GM20431 (cell line): ENCODE measurements around the gene THTPA.

Source experiments
- in situ Hi-C: fragments of 300-500 bp; cut with MseI, MboI; formaldehyde crosslinking; loops from one replicate; pipeline ENCODE4 v1.15.0; 2020; ENCODE audit warnings: low sequenced_read_pairs; ENCODE audit not compliant: unreplicated experiment

The THTPA gene

DNA sequence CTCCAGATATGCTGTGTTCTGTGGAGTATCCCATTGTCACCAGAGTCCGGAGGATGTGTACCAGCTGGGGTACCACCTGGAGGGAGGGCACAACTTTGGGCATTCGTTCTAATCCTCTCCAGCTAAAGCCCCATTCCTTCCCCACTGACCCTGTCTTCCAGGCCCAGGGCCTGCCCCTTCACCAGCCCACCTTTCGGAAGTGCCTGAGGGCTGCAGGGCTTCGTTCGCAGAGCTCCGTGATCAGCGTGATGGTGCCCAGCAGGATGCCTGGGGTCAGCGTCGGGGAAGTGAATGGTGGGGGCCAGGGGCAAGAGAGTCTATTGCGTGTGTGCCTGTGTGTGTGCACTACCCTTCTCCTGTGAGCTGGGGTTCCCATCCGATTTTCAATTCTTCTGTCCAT is 9.6 kb downstream of the THTPA start:
- in situ Hi-C loops = loop anchor here (10.0 kb wide), 1 partner anchor 91 kb away; no protein-coding TSS in a partner anchor

DNA sequence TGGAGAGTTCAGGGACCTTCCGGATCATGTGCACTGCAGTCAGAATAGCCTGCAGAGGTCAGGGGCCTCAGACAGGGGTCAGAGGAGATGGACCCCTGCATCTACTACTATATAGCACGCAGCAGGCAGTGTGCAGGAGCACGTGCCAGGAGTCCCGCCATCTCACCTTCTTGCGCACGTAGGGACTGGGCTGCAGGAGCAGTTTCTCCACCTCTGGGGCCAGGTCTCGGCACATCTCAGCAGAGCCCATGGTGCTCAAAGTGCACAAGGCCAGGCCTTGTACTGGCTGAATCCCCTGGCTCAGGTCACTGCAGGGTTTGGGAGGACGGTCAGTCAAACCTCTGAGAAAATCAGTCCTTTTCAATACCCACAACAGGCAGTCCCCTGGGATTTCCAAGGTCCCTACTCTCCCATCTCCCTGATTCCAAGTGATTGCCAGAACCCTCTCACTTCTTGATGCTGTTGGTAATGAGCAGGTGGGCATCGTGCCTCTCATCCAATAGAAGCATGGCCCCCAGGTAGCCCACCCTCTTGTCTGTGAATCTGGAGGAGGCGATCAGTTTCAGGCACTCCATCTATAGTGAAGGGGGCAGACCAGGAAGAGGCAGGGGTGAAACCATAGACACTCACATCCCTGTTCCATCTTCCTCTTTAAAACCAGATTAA is 10.2 kb downstream of the THTPA start:
- in situ Hi-C loops = loop anchor here (10.0 kb wide), 1 partner anchor 91 kb away; no protein-coding TSS in a partner anchor

DNA sequence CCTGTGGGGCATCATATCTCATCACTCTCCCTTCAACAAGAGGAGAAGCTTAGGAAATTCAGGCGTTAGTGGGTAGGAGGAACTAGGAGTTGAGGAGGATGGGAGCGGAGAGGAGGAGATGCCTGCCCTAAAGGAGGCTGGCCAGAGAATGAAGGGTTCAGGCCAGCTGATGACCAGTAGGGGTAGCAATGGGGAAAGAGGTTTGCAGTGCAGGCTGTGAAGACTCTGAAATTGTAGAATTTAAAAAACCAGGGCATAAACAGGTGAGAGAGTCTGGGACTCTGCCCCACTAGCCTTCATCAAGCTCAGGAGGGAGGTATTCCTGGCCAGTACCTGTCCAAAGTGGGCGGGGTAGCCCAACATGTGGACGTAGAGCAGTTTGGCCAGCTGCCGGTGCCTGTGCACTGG is 10.7 kb downstream of the THTPA start:
- in situ Hi-C loops = loop anchor here (10.0 kb wide), 1 partner anchor 92 kb away; no protein-coding TSS in a partner anchor

DNA sequence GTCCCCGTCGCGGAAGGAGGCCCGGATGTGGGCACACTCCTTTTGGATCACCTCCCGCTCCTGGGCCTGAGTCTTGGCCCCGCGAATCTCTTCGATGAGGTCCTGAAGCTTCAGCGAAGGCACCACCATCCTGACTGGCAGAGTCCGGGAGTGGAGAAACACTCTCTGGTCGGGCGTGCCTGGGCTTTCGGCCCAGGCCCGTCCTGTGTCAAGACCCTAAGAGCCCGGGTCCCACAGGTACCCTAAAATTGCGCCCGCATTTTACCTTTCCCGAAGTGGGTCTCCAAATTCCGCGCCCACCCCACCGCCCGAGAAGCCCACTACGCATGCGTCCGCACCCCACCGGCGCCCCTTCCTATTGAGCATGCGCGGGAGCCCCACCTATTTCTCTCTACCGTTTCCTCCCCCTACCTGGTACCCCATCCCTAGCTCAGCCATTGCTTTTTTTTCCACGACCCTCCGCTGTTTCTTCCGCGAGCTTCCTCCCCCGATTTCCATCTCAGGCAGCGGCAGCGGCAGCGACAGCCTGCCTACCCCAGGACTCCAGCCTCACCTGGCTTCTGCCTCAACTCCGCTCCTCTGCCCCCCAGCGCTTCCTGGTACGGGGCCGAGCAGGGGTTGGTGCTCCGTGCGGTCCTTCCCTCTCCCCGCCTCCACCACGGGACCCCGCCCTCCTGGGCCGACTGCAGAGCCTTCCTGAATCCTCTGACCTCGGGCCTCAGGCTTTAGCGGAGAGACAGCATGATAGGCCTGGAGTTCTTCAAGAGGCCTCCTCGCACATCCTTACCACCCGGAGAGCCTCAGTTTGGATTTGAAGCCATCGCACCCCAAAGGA is 11.3 kb downstream of the THTPA start, which contains the start of gene AP1G2:
AP1G2 (minus strand) TSS at position 606 of the 835 bp plus-strand sequence; CDS start at position 129, 477 bp downstream.
- in situ Hi-C loops = loop anchor here (10.0 kb wide), 1 partner anchor 93 kb away; no protein-coding TSS in a partner anchor

DNA sequence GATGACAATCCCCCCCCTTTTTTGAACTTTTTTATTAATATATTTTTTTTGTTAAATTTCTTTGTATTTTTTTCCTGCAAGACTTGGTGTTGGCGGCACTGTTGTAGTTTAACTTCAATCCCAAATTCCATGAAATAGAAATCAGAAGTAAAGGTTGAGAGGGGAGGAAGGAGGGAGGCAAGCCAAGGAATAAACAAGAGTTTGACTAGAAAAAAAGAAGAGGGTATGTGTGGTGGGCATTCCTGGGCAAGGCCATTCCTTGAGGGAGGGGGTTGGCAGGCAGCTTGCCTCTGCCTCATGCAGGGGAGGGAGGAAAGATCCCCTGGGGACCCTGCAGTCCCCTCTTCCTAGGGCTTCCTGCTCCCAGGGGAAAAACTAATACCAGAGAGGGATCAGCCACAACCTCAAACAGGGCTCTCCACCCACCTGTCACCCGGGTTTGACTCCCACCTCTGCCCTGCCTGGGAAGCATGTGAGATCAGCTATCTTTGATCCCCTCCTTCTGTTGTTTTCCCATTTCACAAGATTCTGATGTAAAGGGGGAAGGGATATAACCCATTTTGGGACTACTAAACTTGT is 12.0 kb downstream of the THTPA start:
- in situ Hi-C loops = loop anchor here (10.0 kb wide), 1 partner anchor 93 kb away; no protein-coding TSS in a partner anchor

DNA sequence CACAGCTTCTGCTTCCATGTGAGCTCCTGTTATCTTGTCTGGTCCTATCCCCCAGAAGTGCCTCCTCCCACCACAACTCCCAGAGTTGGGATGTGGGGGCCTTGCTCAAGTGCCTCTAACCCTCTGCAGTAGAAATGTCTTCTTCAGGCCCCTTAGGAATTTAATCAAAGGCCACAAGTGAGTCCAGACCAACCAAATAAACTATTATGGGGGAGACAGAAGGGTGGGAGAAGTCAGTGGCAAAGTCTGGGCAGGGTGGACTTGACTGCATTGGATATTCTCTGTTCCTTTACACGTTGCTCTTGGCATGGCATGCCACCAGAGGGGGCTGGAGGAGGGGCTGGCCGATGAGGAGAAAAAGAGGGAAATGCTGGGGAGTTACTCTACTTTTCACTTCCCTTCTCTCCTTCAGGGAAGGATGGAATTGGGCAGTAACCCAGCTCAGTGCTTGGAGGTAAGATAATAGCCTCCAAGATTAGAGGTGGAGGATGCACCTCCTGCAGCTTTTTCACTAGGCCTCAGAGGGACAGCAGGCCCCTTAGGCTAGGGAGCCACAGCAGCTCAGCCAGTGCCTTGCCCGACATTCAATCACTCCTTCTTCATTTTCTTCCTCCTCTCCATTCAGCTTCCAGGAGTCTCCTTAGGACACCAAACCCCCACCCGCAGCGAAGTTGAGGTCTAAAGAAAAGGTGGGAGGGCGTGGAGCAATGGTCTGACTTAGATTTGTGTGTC is 12.7 kb downstream of the THTPA start:
- in situ Hi-C loops = loop anchor here (10.0 kb wide), 1 partner anchor 94 kb away; no protein-coding TSS in a partner anchor

DNA sequence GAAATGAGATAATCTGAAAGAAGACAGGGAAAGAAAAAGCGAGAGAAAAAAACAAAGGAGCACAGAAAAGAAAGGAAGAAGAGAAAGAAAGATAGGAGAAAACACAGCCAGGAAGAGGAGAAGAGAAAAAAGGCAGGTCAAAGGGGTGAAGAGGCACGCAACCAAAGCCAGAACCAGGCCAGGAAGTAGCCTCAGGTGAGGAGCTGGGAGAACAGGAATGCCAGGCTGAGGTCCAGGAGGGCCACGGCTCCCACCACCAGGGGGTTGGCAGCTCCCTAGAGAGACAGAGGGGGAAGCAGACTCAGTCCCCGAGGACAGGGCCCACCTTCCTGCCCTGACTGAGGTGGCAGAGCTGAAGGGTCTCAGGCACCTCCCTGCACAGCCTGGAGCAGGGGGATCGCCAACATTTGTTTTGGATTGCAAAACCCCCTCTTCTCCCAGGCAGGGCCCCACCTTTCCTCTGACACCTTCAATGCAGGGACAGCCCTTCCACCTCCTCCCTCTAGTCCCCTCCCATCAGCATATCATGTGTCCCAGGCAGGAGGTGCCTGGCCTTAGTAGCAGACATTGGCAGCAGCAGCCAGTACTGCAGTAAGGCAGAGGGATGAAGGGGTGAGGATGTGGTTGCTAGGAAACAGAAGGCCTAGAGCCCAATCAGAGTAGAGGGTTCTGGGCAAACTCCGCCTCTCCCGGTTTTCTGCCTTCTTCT is 13.5 kb downstream of the THTPA start:
- in situ Hi-C loops = loop anchor here (10.0 kb wide), 1 partner anchor 95 kb away; no protein-coding TSS in a partner anchor

DNA sequence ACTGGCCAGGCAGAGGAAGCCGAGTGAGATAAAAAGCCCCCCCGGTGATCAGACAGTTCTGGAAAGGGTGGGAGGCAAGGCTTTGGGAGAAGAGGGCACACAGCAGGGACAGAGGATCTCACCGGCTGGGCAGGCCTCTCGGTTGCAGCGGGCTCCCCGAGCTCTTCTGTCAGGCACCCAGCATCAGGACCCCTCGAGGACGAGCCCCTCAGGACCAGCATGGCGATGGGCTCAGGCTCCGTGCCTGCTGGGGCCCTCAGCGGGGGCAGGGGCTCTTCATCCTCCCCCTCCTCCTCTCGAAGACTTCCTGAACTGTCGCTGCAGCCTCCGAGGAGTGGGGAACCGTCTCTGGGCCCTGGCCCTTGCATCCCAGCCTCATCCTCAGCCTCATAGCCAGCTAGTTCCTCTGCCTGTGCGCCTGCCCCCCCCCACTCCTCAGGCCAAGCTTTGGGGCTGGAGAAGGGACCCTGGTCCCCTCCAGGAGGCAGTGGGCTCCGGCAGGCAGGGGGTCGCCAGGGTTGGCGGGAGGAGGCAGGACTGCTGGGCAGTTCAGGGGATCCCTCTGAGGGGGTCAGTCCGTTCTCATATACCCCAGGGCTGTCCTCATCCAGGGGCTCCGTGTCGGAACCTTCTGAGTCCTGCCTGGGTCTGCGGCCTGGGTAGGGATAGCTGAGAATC is 14.9 kb downstream of the THTPA start:
- in situ Hi-C loops = no loop called here

DNA sequence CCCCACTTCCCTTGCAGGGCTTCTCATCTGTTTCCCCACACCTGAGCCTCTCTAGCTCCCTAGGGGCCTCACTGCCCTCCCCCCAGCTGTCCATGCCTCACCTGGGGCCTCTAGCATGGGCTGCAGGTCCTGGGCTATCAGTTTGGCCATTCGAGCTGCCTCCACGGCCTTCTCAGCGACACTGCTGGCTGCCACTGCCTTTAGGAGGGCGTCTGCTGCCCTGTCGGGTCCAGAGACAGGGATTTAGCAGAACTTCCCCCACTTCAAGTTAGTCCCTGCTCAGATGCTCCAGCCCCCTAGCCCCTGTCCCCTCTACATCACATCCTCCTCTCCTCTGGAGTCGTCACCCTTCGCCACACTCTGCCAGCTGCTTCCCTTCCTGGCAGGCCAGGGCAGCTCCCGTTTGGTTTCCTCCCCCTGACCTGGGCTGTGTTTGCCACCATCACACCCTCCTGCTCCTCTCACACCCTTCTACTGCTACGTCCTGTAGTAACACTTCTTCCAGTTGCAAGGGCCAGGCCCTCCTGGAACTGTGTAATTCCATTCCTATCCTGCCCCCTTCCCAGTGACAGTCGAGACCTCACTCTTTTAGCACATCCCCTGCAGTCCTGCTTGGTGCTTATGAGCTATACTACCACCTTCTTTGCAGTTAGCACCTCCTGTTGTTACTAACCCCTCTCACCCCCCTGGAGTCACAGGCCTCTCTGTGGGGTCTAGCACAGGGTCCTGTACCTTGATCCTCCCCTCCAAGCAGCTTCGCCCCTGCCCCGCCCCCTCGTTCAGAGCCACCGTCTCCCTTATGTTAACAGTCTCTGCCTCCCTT is 15.8 kb downstream of the THTPA start:
- in situ Hi-C loops = no loop called here

DNA sequence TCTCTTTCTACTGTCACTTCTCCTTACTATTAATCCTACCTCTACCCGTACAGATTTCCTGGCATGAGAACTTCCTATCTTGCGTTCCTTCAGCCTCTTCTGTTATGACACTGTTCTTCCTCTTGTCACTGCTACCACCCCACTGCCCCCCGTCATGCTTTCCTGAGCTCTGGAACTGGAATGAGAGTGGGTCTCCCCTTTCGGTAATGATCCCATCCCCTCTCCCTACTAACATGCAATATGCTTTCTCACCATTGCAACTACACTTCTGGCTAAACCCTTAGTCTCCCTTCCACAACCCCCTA is 16.4 kb downstream of the THTPA start:
- in situ Hi-C loops = no loop called here

DNA sequence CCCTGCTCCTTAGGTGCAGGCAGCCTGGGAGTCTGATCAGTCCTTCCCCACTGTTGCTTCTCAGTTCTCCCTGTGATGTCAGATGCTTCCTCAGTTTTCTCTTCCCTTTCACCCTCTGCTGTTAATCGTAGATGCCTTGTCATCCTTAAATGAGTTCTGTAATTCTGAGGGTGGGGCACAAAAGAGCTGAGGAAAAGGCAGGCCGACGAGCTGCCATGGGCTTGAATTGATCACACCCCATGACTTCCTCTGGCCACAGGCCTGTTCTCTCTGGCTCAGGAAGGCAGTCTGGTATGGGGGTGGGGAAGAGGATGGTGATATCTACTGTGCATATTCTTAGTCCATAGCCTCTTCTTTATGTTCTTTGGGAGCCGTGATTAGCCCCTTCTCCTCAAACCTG is 16.8 kb downstream of the THTPA start:
- in situ Hi-C loops = no loop called here

DNA sequence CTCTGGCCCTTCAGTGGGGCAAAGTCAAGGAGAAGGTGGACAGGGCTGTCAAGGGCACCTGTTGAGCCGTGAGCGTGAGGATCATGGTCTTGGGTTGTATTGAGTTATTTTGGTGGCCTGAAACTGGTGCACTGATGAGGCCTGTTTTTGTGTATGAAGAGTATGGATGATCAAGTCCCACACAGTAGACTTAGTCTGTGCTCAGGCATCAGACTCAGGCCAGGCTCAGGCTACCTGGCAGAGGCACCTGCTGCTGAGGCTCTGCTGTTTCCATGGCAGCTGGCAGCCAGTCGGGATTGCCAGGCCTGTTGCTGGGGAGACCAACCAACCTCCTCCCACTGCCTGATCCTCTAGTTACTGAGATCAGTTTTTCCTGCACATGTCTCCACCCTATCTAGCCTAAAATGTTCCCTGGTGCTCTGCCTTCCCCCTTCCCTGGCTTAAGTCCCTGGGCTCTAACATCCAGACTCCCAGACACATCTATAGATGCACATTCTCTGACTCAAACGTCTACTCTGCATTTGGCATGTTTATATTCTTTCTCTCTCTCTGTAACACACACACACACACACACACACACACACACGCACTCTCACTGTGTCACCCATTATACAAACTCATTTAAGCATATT is 17.4 kb downstream of the THTPA start:
- in situ Hi-C loops = no loop called here

DNA sequence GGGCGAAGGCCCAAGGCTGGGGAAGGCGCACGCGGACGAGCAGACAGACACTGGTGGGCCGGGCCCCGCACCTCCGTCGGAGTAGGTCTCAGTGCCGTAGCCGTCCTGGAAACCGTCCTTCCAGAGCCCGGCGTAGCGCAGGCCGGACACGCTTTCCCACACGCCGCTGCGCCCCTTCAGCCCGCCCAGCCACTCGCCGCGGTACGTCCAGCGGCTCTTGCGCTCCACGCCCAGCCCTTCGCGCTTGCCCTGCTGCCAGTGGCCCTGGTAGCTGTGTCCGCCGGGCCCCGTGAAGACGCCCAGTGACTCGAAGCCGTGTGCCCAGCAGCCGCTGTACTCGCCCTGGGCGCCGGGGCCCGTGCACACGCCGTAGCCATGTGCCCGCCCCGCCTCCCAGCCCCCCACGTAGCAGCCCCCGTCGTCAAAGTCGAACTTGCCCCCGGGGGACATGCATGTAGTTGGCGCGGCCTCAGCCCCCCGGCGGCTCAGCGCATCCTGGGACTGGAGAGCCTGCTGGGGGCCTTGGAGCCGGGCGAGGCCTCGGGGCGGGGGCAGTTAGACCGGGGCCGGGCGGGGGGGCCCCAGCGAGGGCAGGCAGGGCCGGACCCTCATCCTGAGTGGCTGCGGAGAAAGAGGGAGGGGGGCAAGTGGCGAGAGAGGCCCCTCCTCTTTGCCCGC is 21.1 kb downstream of the THTPA start:
- in situ Hi-C loops = no loop called here

DNA sequence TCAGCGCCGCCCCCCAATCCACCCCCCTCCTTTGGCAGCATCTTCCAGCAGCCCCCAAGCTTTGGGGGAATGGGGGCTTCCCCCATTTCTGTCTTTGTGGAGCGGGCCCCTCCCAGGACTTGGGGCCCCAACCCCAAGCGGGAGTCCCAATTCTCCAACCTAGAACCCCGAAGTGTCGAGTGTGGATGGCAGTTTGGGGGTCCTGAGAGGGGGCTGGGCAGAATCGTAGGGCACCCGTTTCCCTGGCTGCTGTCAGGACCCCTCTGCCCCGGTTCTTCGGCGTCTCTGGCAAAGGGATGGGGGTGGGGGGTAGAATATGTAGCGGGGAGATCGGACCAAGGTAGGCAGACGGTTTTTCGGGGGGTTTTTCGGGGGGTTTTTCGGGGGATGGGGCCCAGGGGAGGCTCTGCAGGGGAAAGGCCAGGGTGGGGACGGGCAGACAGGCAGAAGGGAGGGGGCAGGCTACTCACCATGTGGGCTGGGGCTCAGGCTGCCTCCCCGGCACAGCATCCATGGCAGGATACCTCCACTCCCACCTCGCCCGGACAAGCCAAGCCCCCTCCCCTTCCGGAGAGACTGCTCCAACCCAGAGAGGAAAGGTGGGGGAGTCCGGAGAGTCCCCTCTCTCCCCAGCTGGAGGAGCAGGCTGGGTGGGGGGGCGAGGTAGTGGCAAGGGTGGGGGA is 21.8 kb downstream of the THTPA start:
- in situ Hi-C loops = no loop called here

DNA sequence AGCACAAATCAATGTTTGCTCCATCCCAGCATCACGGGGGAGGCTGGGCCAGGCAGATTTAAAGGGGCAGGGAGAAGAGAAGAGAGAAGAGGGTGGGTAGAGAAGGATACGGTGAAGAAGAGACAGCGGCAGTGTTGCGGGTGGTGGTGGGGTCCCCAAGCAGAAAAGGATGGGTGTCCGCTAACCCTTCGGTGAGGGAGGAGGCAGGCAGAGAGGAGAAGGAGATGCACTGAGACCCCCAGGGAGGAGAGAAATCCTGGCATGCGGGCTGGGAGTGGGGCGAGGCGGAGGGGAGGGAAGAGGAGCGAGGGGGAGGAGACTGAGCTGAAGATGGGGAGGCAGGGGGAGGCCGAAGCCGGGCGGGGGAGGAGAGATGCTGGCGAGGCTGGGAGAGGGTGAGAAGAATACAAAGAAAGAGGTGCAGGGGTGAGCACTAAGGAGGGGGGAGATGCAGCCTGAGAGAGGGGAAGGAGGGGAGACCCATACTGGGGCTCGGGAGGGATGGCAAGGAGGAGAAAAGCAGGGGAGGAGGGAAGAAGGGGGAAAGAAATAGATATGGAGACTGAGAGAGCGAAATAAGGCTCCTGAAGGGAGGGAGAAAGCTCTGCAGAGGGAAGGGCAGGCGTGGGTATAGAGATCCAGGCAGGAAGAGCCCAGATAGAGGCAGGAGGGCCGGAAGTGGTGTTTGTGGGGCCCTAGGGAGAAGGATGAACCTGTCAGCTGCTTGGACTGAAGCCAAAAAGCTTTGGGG is 22.7 kb downstream of the THTPA start, which contains the start of gene JPH4:
JPH4 (minus strand) TSS at position 231 of the 751 bp plus-strand sequence. CDS start 1,337 bp downstream, outside the sequence.
- in situ Hi-C loops = no loop called here

DNA sequence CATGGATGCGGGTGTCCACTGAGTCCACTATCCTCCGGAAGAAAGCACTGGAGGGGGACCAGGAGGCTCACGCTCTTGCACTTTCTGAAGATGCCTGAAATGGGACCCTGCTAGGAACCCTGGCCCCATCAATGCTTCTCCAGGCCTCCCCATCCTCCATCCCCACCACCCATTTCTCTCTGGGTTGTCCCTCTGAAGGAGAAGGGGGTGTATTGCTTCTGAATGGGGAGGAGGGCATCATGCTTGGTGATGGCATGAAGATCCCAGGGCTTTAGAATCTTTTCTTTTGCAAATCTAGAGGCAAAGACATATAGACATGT is 23.2 kb downstream of the THTPA start:
- in situ Hi-C loops = no loop called here
